Measurements from ENCODE around the gene TSG101. TPM values are rescaled to one million over a fixed set of nuclear protein-coding genes. Genes with fewer than 3 reads are reported as not detected.

TSG101 gene
- total and polyA plus RNA-seq, 2 donors from 2014 or later = 61.3 to 91.7 TPM

GRCh38 chr11:18490736-18491485, 35.8 kb downstream of the TSG101 start:
- no peaks in the 10 kb centered on the region for H3K4me1 ChIP-seq (ENCODE audit: control insufficient read depth in 2 of 3, insufficient read depth in 2 of 3, low read depth in 1 of 3, low read length in 3 of 3)
- no peak overlapping the region for H3K9ac ChIP-seq (ENCODE audit: low read length in 3 of 3)
- TF ChIP-seq CTCF (IDR thresholded peaks at IDR 0.05; ENCODE audit: borderline replicate concordance, extremely low read depth, insufficient read depth) = no peak
- no peak overlapping the region for H3K4me3 ChIP-seq (ENCODE audit: low read length in 3 of 3)
- no peak for DNase-seq
- H3K27me3 ChIP-seq (ENCODE audit: control insufficient read depth, insufficient read depth, low read length) = no peaks in the 10 kb centered on the region
- H3K9me3 ChIP-seq (ENCODE audit: control insufficient read depth in 2 of 3, insufficient read depth in 1 of 3, low read length in 3 of 3) = no peaks in the 10 kb centered on the region
- no peak for FAIRE-seq
- H3K27ac ChIP-seq (ENCODE audit: low read depth in 2 of 2, low read length in 2 of 2) = no peak overlapping the region
- peaks cover 3 to 5% (median 5%) of the 10 kb centered on the region in 3 donors for H3K36me3 ChIP-seq (ENCODE audit: control insufficient read depth in 2 of 3, insufficient read depth in 3 of 3, low read length in 3 of 3)
- intact Hi-C loops (cut with DNase I) = no loop called here

DNA sequence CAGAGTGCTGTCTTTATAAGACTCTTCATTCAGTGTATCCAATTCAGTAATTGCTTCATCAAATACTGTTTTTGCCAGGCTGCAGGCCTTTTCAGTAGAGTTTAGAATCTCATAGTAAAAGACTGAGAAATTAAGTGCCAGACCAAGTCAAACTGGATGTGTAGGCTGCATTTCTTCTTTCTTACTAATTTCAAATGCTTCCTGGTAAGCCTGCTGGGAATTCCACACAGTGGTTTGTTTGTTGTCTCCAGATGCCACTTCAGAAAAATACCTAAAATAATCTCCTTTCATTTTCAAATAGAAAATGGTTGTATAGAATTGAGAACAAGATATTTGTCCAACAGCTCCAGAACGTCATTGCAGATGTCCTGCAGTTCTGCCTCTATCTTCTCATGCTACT, 36.4 kb downstream of the TSG101 start:
- intact Hi-C loops (cut with DNase I) = no loop called here
- no peak for FAIRE-seq

GRCh38 chr11:18485913-18486528, 40.7 kb downstream of the TSG101 start:
- Histone ChIP-seq H3K4me3 (ENCODE audit: low read length in 3 of 3) (no peak overlapping the region), H3K9me3 (ENCODE audit: control insufficient read depth in 2 of 3, insufficient read depth in 1 of 3, low read length in 3 of 3) (no peaks in the 10 kb centered on the region), H3K4me1 (ENCODE audit: control insufficient read depth in 2 of 3, insufficient read depth in 2 of 3, low read depth in 1 of 3, low read length in 3 of 3) (no peaks in the 10 kb centered on the region), H3K36me3 (ENCODE audit: control insufficient read depth in 2 of 3, insufficient read depth in 3 of 3, low read length in 3 of 3) (peaks cover 10 to 31% (median 21%) of the 10 kb centered on the region in 3 donors), H3K27ac (ENCODE audit: low read depth in 2 of 2, low read length in 2 of 2) (no peak overlapping the region), H3K27me3 (ENCODE audit: control insufficient read depth, insufficient read depth, low read length) (no peaks in the 10 kb centered on the region), H3K9ac (ENCODE audit: low read length in 3 of 3) (no peak overlapping the region)
- FAIRE-seq = no peak
- DNase-seq = no peak
- no peak for TF ChIP-seq CTCF (IDR thresholded peaks at IDR 0.05; ENCODE audit: borderline replicate concordance, extremely low read depth, insufficient read depth)
- intact Hi-C loops (cut with DNase I) = no loop called here

More for the DNA sequence above, 36.4 kb downstream of the TSG101 start:
- Histone ChIP-seq H3K9ac (ENCODE audit: low read length in 3 of 3) (no peak overlapping the region), H3K4me1 (ENCODE audit: control insufficient read depth in 2 of 3, insufficient read depth in 2 of 3, low read depth in 1 of 3, low read length in 3 of 3) (no peaks in the 10 kb centered on the region), H3K4me3 (ENCODE audit: low read length in 3 of 3) (no peak overlapping the region), H3K9me3 (ENCODE audit: control insufficient read depth in 2 of 3, insufficient read depth in 1 of 3, low read length in 3 of 3) (no peaks in the 10 kb centered on the region), H3K36me3 (ENCODE audit: control insufficient read depth in 2 of 3, insufficient read depth in 3 of 3, low read length in 3 of 3) (peaks cover 3 to 5% (median 5%) of the 10 kb centered on the region in 3 donors), H3K27ac (ENCODE audit: low read depth in 2 of 2, low read length in 2 of 2) (no peak overlapping the region), H3K27me3 (ENCODE audit: control insufficient read depth, insufficient read depth, low read length) (no peaks in the 10 kb centered on the region)
- no peak for DNase-seq
- TF ChIP-seq CTCF (IDR thresholded peaks at IDR 0.05; ENCODE audit: borderline replicate concordance, extremely low read depth, insufficient read depth) = no peak
